ENCODE results near the gene SIAH2.

- TF ChIP-seq POLR2A (IDR thresholded peaks at IDR 0.05; ENCODE audit: low read depth, low read length) (no peak), TAF1 (IDR thresholded peaks at IDR 0.05; ENCODE audit: low read depth, low read length) (no peak), POLR2AphosphoS5 (IDR thresholded peaks at IDR 0.05; ENCODE audit: low read depth, low read length) (no peak)
Observed at GRCh38 chr3:150734795-150735119, 28.2 kb downstream of the SIAH2 start.
